Activated T-helper 1 cell treated with anti-CD3 and anti-CD28 coated beads, Interleukin-2, amount 50 U/mL, for 16 hours (primary cell): ENCODE data around the gene FRYL.
A peak's percentile ranks its signal among the peaks of the same experiment; 100 is the strongest.

ENCODE experiments used
- DNase-seq, 2 donors: peaks; one replicate each; pipeline ENCODE4 v3.0.0-alpha.2; 2020; ENCODE audit warnings: low read depth in 1 of 2, low spot score in 1 of 2

Gene FRYL

DNA sequence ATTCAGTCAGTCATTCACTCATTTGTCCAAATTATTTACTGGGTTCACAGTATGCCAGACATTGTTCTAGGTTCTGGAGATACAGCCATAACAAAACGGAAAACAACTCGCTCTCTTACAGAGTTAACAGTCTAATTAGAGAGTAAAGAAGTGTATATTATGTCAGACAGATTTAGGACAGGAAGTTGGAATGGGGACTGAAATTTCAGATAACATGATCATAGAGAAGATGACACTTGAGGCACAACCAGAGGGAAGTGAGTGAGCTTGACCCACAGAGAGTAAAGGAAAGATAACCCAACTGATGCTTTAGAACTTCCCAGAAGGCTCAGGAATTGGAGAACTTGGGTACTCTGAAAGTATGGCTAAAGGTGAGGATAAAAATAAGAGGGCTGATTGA, 150.6 kb downstream of the FRYL start:
- no peak for DNase-seq

DNA sequence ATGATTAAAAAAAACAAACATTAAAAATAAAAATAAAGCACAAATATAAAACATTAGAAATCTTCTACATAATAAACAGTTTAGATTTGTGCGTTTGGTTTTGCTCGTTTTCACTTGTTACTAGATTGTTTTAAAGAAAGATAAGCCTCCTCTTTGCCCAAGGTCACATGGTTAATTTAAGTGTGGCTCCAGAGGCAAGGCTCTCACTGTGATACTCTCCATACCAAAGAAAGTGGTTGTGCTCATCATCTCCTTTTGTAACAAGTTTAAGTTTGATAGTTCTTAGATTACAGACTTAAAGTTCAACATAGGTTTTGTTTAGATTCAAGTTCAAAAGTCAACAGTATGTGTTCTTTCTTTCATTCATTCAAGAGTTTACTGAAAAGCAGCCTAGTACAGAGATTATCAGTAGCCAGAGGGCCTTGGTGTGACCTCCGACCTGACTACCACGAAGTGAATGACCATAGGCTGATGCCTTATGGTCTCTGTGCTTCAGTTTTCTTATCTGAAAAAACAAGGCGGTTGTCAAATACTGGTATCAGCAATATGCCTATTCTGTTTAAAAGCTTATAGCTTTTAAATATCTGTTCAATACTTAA, 156.8 kb downstream of the FRYL start:
- no peak for DNase-seq

DNA sequence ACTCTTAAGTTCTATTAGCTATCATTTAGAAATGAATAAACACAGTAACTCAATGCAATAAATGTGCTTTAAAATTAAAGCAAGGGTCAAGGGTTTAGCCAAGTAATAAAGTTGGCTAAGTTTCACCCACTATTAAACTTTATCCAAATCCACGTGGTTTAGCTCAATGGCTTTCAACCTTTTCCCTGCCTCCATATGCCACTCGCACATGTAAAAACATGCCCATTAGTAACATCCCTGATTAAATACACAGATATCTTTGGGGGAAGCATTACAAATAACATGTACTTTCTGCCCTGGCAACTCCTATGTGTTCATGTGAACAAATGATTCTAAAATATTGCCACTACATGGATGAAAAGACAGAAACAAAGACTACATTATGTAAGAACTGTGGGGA, 159.2 kb downstream of the FRYL start:
- DNase-seq, result no peak

DNA sequence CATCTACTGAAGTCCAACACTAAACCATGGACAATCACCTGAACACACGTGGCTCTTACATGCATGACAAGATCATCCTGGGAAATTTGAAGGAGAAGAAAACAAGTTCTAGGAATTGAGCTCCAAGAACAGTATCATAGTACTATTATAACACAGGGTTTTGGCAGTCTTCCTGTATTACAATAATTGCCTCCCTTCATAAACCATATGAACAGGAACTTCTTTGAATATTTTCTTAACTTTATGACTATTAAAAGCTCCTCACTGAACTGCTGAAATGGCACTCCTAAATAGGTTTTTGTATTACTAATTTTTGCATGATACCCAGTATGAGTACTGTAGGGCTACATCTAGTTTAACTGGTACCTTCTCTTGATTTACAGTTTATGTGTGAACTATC, 160.0 kb downstream of the FRYL start:
- DNase-seq, result no peak

DNA sequence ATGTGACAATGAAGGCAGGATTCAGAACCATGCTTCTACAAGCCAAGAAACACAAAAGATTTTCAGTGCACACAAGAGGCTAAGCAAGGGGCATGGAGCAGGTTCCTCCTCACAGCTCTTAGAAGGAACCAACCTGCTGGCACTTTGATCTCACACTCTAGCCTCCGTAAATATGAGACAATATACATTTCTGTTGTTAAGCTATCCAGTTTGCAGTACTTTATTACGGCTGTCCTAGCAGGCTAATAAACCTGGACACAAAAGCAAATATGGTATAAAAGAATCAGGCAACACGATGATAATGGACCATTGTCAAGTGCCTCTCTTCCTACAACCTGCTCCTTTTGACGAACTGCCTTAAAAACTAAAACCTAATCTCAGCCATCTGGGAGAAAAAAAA, 175.6 kb downstream of the FRYL start:
- no peak for DNase-seq

DNA sequence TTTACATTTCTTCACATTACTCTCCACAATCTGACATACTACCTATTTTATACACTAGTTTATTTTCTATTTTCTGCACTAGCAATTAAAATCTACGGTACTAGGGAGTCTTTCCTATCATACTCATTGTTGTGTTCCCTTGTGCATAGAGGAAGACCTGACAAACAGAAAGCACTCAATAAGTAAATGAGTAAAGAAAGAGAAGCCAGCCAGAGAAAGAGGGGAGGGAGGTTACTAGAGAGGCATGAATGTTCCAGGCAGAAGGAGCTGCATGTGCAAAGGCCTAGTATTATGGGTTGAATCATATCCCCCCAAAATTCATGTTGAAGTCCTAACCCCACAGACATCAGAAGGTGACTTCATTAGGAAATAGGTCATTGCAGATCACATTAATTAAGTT, 176.0 kb downstream of the FRYL start:
- DNase-seq, result no peak

DNA sequence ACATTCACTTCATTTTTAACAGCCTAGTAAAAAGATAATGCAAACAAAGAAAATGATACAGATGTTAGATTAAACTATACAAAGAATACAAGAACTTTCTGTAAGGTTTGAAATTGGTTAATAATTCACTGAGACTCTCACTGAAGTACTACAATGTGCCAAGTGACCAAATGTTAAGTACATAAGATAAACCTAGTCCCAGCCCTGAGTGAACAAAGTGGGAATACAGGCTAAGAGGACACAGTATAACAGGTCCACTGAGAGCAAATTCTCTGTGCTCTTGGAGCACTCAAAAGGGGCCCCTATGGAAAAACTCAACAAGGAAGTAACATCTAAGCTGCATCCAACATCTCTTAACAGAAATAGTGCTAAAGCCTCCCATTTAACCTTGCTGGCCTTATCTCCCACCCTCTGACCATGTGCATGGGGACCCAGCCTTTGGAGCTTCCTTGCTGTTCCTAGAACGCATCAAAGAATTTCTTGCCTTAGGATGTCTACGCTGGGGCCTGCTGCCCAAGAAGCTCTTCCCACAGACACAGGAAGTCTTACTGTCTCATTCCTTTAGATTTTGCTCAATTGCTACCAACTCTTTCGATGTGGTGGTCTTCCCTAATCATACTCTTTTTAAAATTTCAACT, 176.6 kb downstream of the FRYL start:
- no peak for DNase-seq

DNA sequence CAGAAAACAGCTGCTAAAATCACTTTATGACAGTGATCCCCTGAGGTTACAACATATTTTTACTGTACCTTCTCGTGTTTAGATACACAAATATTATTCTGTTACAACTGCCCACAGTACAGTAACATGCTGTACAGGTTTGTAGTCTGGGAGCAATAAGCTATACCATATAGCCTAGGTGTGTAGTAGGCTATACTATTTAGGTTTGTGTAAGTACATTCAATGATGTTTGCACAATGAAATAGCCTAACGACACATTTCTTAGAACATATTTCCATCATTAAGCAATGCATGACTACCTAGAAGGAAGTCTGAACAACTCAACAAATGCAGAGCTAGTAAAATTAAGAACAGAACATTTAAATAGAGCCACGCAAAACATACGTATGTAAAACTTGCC, 177.3 kb downstream of the FRYL start:
- no peak for DNase-seq

DNA sequence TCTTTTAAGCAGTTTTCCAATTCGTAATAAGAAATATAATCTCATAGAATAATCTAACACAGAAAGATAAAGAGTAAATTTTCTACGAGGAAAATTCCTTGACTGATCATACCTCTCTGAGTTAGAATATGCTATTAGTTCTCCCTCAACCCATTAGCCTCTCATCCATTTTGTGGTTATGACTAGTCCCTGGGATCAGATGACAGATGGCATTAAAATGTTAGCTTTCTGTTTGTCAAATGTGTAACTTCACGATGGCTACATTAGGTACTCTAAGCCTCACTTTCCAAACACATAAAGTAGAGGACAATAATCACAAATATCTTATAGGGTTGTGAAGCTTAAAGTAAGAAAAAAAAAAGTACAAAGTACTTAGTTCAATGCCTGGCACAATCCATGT, 177.9 kb downstream of the FRYL start:
- DNase-seq, result no peak

DNA sequence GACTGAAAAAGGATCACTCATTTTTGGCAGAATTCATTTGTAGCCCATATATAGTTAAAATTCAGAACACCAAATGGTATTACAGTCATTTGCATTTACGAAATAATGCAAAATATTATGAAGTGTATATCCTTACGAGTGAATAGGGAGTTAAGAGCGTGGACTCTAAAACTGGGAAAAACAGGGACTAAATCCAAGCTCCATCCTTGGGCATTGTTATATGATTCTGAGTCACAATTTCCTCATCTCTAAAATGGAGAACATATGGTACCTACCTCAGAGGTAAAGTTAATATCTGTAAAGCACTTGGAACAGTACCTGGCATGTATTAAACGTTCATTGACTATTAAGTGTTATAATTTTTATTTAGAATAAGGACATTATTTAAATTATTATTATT, 183.7 kb downstream of the FRYL start:
- no peak for DNase-seq

DNA sequence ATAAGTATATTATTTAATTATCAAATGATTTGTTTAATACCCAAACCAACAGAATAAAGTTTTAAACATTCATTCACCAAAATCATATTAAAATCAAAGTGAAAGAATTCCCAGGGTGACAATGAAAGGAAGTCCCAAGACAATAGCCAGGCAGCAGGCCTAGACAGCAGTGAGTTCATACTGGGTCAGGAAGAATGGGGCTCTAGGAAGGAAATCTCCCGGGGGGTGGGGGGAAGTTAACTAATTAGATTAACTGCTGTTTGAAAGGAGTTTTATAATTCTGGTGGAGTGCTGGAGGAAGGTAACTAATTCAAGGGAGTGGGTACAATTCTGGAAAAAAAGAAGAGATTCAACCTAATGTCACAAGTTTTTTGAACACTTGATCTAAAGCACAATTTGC, 185.9 kb downstream of the FRYL start:
- no peak for DNase-seq

DNA sequence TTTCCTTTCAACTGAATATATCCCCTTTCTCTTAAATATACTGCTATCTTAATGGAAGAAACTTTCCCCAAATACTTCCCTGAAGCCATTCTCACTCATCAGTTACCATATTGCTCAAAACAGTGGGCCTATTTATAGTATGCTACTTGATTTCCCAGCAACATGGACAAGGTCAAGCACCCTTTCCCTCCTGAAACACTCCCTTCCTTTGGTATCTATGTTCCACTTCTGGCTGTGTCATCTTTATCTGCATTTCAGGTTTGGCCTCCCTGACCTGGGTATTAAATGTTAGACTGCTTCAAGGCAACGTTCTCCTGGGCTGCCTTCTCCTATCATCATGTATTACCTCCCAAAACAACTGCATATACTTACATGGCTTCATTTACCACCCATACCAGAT, 188.7 kb downstream of the FRYL start:
- no peak for DNase-seq

DNA sequence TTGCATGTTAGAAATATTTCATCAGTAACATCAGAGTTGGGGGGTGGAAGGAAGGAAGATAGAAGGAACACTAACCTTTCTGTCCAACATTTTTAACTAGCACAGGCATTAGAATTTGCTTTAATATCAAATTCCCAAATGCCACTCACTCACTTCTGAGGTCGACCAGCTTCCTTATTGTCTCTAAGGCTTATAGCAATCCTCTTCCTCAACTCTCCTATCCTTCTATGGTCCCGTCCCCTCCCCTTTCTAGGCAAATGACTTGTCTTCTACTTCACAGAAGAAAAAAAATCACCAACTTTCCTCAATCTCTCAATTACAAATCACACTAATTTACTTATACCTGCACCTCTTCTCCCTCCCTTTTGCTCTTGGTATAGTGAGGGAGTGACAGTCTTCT, 189.2 kb downstream of the FRYL start:
- no peak for DNase-seq

DNA sequence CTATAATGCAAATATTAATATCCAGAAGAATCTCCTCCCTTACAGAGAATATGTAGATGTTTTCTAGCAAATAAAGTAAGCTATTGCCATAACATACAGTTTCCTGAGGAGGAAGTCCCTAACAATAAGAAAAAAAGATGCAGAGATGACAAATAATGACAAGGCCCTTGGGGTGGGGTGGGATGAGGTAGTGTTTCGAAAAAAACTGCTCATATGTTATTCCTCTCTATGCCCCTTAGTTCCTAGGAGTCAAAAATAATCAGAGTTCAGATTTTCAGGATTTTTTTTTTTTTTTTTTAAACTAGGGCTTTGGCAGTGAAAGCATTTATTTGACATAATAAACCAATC, 191.0 kb downstream of the FRYL start:
- no peak for DNase-seq

DNA sequence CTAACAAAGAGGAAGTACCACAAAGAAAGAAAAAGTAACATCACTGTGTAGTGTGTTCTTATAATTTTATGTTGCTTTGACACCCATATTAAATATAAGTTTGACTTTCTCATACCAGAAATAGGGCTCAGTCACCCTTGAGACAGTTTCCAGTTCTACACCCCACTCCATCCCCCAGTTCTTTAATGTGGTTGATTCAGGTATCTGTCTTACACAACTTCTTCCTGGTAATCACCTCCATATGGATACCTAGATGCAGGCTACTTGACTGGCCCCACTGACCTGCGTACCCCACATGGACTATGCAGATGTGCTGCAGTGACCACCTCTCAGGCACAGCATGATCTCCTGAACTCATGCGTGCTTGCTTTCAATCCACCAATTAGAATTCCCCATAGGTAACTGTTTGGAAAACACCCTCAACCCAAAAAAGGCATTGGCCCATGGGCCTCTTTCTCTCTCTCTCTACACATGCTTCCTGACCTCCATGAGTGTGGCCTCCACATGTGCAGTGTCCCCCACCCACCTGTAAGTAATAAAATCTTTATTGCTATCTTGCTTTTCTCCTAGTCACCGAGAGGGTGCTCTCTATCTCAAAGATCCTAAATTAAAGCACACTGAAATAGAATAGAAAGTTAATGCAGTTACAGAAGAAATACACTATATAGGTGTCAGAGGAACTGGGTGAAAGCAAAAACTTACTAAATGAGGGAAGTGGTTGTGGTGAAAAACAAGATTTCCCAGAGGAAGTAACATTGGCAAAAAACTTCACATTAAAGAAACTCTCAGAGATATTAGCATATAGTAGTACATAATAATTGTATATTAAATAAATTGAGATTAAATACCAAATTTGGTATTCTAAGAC, 191.6 kb downstream of the FRYL start:
- DNase-seq, result no peak

DNA sequence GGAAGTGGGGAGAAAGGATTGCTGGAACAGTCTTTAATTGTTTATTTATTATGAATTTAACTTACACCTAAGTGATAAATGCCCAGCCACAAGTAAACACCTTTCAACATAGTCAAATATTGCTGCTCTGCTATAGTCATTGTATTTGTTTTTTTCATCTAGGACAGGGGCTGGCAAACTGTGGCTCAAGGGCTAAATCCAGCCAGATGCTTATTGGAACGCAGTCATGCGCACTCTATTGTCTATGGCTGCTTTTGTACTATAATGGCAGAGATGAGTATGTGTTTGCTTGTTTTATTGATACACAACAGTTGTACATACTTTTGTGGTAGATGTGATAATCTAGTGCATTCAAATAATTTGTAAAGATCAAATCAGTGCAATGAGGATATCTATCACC, 194.7 kb downstream of the FRYL start:
- DNase-seq, result no peak

DNA sequence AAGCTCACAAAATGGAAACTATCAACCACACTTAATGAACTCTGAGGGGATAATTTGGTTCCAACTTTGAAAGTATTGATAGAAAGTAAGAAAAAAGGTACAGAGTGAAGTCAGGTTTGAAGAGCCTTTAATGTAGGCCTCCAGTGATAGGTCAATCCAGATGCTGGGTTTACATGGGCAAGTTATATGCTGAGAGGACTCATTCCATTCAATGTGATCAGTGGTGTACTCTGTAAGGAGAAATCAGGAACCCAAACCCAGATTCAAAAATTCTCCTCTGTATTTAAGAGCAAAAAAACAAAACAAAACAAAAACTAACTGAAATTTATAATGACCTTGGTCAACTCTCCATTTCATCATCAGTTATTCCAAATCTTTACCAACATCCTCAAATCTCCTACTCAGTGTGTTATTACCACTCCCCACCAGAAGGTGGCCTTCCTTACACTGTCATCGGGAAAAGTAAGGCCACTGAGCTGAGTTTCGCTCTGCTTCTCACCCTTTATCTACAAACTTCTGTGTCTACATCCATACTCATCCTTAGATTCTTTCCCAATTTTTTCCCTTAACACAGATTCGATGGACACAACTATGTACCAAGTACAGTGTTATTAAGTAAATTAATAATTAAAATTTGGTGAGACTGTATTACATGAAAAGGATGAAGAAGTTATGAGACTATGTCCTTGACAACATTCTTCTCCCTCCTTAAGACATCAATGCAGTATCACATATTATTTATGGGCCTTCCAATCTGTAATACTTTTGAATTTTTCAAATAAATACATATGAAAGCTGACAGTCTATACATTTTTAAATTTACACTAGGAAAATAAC, 201.7 kb downstream of the FRYL start:
- peak in 1 of 2 donors; percentile 15 for DNase-seq

DNA sequence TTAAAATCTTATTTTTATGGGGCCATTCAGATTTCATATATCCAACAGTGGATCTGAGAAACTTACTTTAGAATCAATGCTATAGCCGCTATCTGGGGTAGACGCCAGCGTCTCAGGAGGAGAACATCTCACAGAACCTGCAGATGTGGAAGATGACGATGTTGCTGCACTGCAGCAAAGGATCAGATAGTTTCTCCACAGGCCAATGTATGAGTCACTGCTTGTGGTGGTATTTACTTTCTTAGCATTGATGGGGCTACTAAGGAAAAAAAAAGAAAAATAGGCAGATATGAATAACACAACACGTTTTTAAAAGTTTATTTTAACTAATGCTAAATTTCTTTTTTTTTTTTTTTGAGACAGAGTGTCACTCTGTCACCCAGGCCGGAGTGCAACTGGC, 204.1 kb downstream of the FRYL start:
- no peak for DNase-seq

DNA sequence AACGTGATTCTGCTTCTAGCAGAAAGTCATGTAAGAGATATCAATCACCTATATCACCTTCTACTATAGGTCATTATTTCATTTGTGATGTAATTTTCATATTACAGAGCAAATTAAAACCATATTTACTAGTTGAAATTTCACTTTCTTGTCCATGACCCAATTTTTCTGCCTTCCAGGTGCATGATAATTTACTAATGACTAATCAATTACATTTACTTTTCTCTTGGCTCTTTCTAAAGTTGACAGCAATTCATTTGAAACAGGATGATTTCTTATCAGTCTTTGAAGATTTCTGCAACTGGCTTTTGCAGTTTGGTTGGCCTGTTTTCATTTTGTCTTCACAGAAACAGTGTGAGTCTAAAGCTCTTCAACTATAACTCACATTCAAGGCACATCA, 208.6 kb downstream of the FRYL start:
- DNase-seq, result no peak

DNA sequence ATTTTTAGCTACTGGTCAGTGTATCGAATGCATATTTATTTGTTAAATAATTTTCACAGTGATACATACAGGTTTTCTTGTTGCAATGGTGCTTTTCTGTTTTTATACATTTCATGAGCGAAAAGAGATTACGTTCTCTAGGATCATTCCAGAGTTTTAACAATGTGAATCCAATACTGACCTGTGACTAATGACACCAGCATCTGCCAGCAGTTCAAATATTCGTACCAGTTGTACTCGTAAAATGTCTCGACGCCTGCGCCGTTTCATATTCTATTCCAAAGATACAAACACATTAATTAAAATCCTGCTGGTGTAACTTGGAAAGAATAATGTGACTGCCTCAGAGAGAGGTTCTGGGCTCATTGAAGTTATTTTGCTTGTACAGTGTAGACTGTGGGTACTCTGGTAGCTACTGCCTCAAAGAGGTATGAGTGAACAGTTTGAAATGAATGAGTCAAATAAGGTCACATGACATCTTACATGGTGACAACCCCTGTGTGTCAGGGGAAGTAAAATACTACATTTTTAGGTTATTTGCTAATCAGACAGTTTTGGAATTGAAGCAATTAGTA, 209.3 kb downstream of the FRYL start:
- DNase-seq, result no peak

DNA sequence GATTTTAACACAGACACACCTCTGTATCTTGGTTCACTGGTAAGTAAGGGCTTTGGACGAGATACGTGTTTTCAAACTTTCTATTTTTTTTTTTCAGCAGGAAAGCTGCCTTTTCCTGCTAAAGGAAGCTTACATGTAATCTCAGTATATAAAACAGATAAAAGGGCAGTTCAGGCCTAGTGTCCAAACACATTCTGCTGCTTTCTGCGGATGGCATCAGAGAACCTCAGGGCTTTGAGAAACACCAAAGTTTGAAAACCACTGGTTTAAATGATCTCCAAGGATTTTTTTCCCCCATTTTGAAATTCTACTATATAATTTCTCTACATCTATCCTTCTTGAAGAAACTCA, 214.1 kb downstream of the FRYL start:
- no peak for DNase-seq
